Stimulated activated CD4-positive, alpha-beta T cell treated with anti-CD3 and anti-CD28 coated beads, Interleukin-1b, Interleukin-23, amount 100 ng/mL, for 48 hours (primary cell): ENCODE results near the gene CLCN6.
A peak's percentile ranks its signal among the peaks of the same experiment; 100 is the strongest.
"Not testable (repeated sequence)": the region's sequence is repeated elsewhere in the genome, so short reads cannot be mapped to it uniquely, and the experiment has no call there.

ENCODE experiments used
- DNase-seq: peaks from one replicate; pipeline ENCODE4 v3.0.0-alpha.2; 2020

Gene CLCN6

GRCh38 chr1:11795238-11795890 is 10.6 kb upstream of the CLCN6 start:
- no peak for DNase-seq

GRCh38 chr1:11796036-11796828 is 9.8 kb upstream of the CLCN6 start:
- no peak for DNase-seq

GRCh38 chr1:11797525-11798216 is 8.3 kb upstream of the CLCN6 start:
- no peak for DNase-seq

GRCh38 chr1:11799099-11799498 is 6.9 kb upstream of the CLCN6 start:
- no peak for DNase-seq

- DNase-seq = no peak
These were observed 6.1 kb upstream of the CLCN6 start for GRCh38 chr1:11799896-11800295.

- DNase-seq = no peak
These were observed 5.6 kb upstream of the CLCN6 start for GRCh38 chr1:11800391-11800755.

GRCh38 chr1:11800756-11801433 is 5.1 kb upstream of the CLCN6 start:
- DNase-seq = no peak

GRCh38 chr1:11802616-11802972 is 3.4 kb upstream of the CLCN6 start:
- DNase-seq = no peak

GRCh38 chr1:11802973-11803885 is 2.8 kb upstream of the CLCN6 start:
- peak; percentile 70 for DNase-seq

- DNase-seq = not testable (repeated sequence)
These were observed 1.9 kb upstream of the CLCN6 start for GRCh38 chr1:11803924-11804665.

- DNase-seq = no peak
These were observed 1.1 kb upstream of the CLCN6 start for GRCh38 chr1:11804666-11805421.

GRCh38 chr1:11806307-11806936 is 431 bp downstream of the CLCN6 start:
- DNase-seq = no peak

- no peak for DNase-seq
These were observed 1.1 kb downstream of the CLCN6 start for GRCh38 chr1:11807133-11807532.

GRCh38 chr1:11813021-11813420 is 7.0 kb downstream of the CLCN6 start:
- no peak for DNase-seq

- no peak for DNase-seq
These were observed 11.2 kb downstream of the CLCN6 start for GRCh38 chr1:11817192-11817591.

- DNase-seq = no peak
These were observed 16.1 kb downstream of the CLCN6 start for GRCh38 chr1:11822091-11822490.

- DNase-seq = no peak
These were observed 17.6 kb downstream of the CLCN6 start for GRCh38 chr1:11823366-11824137.

GRCh38 chr1:11825131-11825530 is 19.1 kb downstream of the CLCN6 start:
- DNase-seq = no peak

- DNase-seq = no peak
These were observed 21.0 kb downstream of the CLCN6 start for GRCh38 chr1:11826946-11827345.

- no peak for DNase-seq
These were observed 22.5 kb downstream of the CLCN6 start for GRCh38 chr1:11828511-11828910.
